K562 (cell line): ENCODE data around the gene PCBP3. TPM values are rescaled to one million over a fixed set of nuclear protein-coding genes. Genes with fewer than 3 reads are reported as not detected.

Experiments
- ATF7 ChIP-seq: fragments of 450-650 bp; IDR thresholded peaks from 2 replicates; pipeline ENCODE4 v1.7.1; 2014; ENCODE audit warnings: mild to moderate bottlenecking, moderate library complexity
- CHD7 ChIP-seq: fragments of 200-600 bp; sonication (generic); IDR thresholded peaks from one replicate; pipeline ENCODE4 v1.6.1; 2012; ENCODE audit warnings: mild to moderate bottlenecking, low read depth, low read length, inconsistent platforms
- FOXA1 ChIP-seq: fragments of 450-650 bp; IDR thresholded peaks from 2 replicates; pipeline ENCODE4 v1.6.1; 2016; ENCODE audit warnings: mild to moderate bottlenecking, borderline replicate concordance
- NCOA4 ChIP-seq: fragments of 450-650 bp; IDR thresholded peaks from 2 replicates; pipeline ENCODE4 v1.6.1; 2018; ENCODE audit warnings: mild to moderate bottlenecking; ENCODE audit not compliant: partially characterized antibody
- SMARCA4 ChIP-seq: fragments of 450-650 bp; IDR thresholded peaks from 2 replicates; pipeline ENCODE4 v1.6.1; 2016
- ZFX ChIP-seq: sonication (generic); formaldehyde crosslinking; IDR thresholded peaks from 2 replicates; pipeline ENCODE4 v1.8.0; 2022; ENCODE audit warnings: mild to moderate bottlenecking, missing genetic modification reagents, moderate library complexity
- polyA plus RNA-seq, 8 experiments: library from polyadenylated mRNA; depleted of rRNA in 4 of 8; stranded (reverse) in 5 of 8; unstranded in 3 of 8; fragments of >200 nt; fragmentation: Nextera tagmentation in 2 of 8; fragmentation: Illumina TruSeq in 1 of 8; extraction: Ambion mirVana in 2 of 8; extraction: Trizol in 1 of 8; gene quantifications; 2 replicates each; pipeline versions ENCODE4 v1.2.1 to v1.2.3, GENCODE V29; 2011 to 2014; ENCODE audit warnings: inconsistent platforms in 1 of 8, missing spikeins in 1 of 8
- total RNA-seq, 7 experiments: library from RNA; depleted of rRNA in 6 of 7; stranded (reverse); fragments of >200 nt in 6 of 7; fragmentation: Illumina TruSeq in 2 of 7; extraction: Trizol in 2 of 7; gene quantifications; 2 replicates each; pipeline versions ENCODE4 v1.2.1 to v1.2.3, GENCODE V29; 2011 to 2021; ENCODE audit warnings: low replicate concordance in 1 of 7

PCBP3 gene
- total and polyA plus RNA-seq, 9 of the 15 experiments (the other 6 are each of a cell fraction or from before 2014, with no cell fraction given) = 0.18 TPM; not detected in 8

GRCh38 chr21:45805321-45805720 lies 161.8 kb downstream of the PCBP3 start (continued):
- TF ChIP-seq CHD7 = no peak
- no peak for TF ChIP-seq NCOA4
- no peak for TF ChIP-seq ZFX (CRISPR knock-in tag)
- no peak for TF ChIP-seq SMARCA4
- no peak for TF ChIP-seq ATF7
- TF ChIP-seq FOXA1 = no peak
